ENCODE data around the gene ADAMTSL3. TPM values are rescaled to one million over a fixed set of nuclear protein-coding genes. Genes with fewer than 3 reads are reported as not detected.

ADAMTSL3 gene
- total and polyA plus RNA-seq, 2 donors (not counting 1 experiment from before 2014, with no cell fraction given) = 0.14 to 0.17 TPM

GRCh38 chr15:83656943-83657528 lies 3.1 kb downstream of the ADAMTSL3 start:
- no peak overlapping the region for H3K9ac ChIP-seq (ENCODE audit: insufficient read depth, low read length)
- no peak for DNase-seq (ENCODE audit: low read depth in 2 of 2)
- no peaks in the 10 kb centered on the region for H3K36me3 ChIP-seq (ENCODE audit: control insufficient read depth, insufficient read depth, low read length)
- H3K27ac ChIP-seq (ENCODE audit: insufficient read depth, low read length) = no peak overlapping the region
- no peak overlapping the region for H3K4me3 ChIP-seq (replicated peaks in 1 of 4; ENCODE audit: control extremely low read depth in 1 of 4, insufficient read depth in 1 of 4, low read depth in 3 of 4, low read length in 4 of 4)
- H3K27me3 ChIP-seq (ENCODE audit: control insufficient read depth, insufficient read depth, low read length) = peaks cover 28% of the 10 kb centered on the region
- peaks cover 2% of the 10 kb centered on the region for H4K20me1 ChIP-seq (ENCODE audit: control insufficient read depth, extremely low read depth, insufficient read depth, low read length)
- H2AFZ ChIP-seq (ENCODE audit: low read length) = no peak overlapping the region
- no peak overlapping the region for H3K4me2 ChIP-seq (ENCODE audit: extremely low read depth, insufficient read depth, low read length)
- no peak for TF ChIP-seq EZH2 (IDR thresholded peaks at IDR 0.05; ENCODE audit: low read length, missing control alignments)
- TF ChIP-seq, protein P1, sequence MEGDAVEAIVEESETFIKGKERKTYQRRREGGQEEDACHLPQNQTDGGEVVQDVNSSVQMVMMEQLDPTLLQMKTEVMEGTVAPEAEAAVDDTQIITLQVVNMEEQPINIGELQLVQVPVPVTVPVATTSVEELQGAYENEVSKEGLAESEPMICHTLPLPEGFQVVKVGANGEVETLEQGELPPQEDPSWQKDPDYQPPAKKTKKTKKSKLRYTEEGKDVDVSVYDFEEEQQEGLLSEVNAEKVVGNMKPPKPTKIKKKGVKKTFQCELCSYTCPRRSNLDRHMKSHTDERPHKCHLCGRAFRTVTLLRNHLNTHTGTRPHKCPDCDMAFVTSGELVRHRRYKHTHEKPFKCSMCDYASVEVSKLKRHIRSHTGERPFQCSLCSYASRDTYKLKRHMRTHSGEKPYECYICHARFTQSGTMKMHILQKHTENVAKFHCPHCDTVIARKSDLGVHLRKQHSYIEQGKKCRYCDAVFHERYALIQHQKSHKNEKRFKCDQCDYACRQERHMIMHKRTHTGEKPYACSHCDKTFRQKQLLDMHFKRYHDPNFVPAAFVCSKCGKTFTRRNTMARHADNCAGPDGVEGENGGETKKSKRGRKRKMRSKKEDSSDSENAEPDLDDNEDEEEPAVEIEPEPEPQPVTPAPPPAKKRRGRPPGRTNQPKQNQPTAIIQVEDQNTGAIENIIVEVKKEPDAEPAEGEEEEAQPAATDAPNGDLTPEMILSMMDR (conservative IDR thresholded peaks at IDR 0.05 in 1 of 2, IDR thresholded peaks at IDR 0.05 in 1 of 2; ENCODE audit: low read depth in 1 of 2, low read length in 2 of 2) = no peak
- H3K9me3 ChIP-seq (ENCODE audit: control insufficient read depth, insufficient read depth, low read depth, low read length) = no peaks in the 10 kb centered on the region
- H3K79me2 ChIP-seq (ENCODE audit: control insufficient read depth, insufficient read depth, low read length) = no peaks in the 10 kb centered on the region
- H3K4me1 ChIP-seq (ENCODE audit: control insufficient read depth, extremely low read depth, insufficient read depth, low read length) = no peaks in the 10 kb centered on the region

DNA sequence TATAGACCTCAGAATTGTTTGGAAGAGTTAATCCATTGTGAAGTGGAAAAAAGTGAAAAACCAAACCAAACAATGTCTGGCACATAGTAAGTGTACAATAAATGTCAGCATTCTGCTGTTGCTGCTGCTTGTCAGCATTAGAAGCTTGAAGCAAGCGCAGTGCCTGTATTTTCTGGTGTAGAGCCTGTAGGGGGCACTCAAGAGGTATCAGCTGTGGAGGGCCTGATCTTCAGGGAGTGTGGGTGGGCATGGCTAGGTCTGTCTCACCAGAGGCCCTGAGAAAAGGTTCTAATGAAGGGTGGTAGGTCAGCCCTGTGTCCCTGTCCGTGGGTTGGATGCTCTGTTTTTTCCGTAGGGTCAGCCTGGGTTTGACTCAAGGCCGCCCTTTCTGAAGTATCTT lies 3.6 kb downstream of the ADAMTSL3 start:
- H3K4me1 ChIP-seq (ENCODE audit: control insufficient read depth, extremely low read depth, insufficient read depth, low read length) = no peaks in the 10 kb centered on the region
- H3K9me3 ChIP-seq (ENCODE audit: control insufficient read depth, insufficient read depth, low read depth, low read length) = no peaks in the 10 kb centered on the region
- H3K36me3 ChIP-seq (ENCODE audit: control insufficient read depth, insufficient read depth, low read length) = no peaks in the 10 kb centered on the region
- peaks cover 2% of the 10 kb centered on the region for H4K20me1 ChIP-seq (ENCODE audit: control insufficient read depth, extremely low read depth, insufficient read depth, low read length)
- H3K79me2 ChIP-seq (ENCODE audit: control insufficient read depth, insufficient read depth, low read length) = no peaks in the 10 kb centered on the region
- no peak overlapping the region for H3K4me2 ChIP-seq (ENCODE audit: extremely low read depth, insufficient read depth, low read length)
- H3K27ac ChIP-seq (ENCODE audit: insufficient read depth, low read length) = no peak overlapping the region
- no peak overlapping the region for H3K9ac ChIP-seq (ENCODE audit: insufficient read depth, low read length)
- no peak for DNase-seq (ENCODE audit: low read depth in 2 of 2)
- H3K4me3 ChIP-seq (replicated peaks in 1 of 4; ENCODE audit: control extremely low read depth in 1 of 4, insufficient read depth in 1 of 4, low read depth in 3 of 4, low read length in 4 of 4) = no peak overlapping the region
- no peak for TF ChIP-seq EZH2 (IDR thresholded peaks at IDR 0.05; ENCODE audit: low read length, missing control alignments)
- TF ChIP-seq, protein P1 (conservative IDR thresholded peaks at IDR 0.05 in 1 of 2, IDR thresholded peaks at IDR 0.05 in 1 of 2; ENCODE audit: low read depth in 1 of 2, low read length in 2 of 2) = peak; percentile 12 to 30
- peaks cover 28% of the 10 kb centered on the region for H3K27me3 ChIP-seq (ENCODE audit: control insufficient read depth, insufficient read depth, low read length)
- H2AFZ ChIP-seq (ENCODE audit: low read length) = no peak overlapping the region

DNA sequence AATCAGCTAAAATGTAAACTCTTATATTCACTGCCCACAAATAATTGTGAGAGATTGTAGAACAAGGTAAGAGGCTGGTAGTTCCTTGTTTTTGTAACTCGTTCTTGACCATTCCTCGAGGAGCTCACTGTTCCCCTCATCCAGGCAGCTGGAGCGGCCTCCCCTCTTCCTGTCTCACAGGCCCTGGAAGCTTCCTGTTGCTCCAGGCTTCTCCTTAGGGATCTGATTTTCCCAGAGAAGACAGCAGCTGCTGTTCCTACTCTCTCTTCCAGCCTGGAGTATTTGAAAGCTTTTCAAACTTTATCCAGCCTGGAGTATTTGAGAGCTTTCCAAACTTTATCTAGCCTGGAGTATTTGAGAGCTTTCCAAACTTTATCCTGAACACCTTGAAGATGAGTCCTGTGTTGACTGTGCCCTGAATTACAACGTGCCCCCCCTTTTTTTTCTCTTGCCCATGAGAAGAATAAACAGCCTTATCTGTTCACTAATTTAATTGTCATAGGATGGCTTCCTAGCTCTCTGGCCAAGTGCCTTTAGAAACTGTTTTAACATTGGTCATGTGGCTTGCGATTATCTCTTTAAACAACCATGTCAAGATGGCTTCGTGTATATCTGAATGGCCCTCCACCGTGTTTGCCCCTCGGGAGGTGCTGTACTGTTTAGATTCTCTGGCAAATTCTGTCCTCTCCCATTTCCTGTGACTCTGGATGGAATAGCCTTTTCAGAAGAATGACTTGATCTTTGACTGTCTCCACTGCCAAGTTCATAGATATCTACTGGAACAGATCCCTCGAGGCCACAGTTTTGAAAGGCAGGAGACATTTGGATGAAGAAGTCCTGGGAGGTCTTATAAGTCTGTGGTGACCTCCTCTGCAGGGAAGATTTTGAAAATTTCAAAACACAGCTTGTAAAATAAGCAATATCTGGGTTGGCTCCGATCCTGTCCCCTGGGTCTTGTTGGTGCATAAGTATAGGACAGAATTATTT lies 4.8 kb downstream of the ADAMTSL3 start:
- DNase-seq (ENCODE audit: low read depth in 2 of 2) = no peak
- H2AFZ ChIP-seq (ENCODE audit: low read length) = no peak overlapping the region
- no peaks in the 10 kb centered on the region for H3K9me3 ChIP-seq (ENCODE audit: control insufficient read depth, insufficient read depth, low read depth, low read length)
- no peaks in the 10 kb centered on the region for H3K79me2 ChIP-seq (ENCODE audit: control insufficient read depth, insufficient read depth, low read length)
- peaks cover 2% of the 10 kb centered on the region for H4K20me1 ChIP-seq (ENCODE audit: control insufficient read depth, extremely low read depth, insufficient read depth, low read length)
- no peaks in the 10 kb centered on the region for H3K36me3 ChIP-seq (ENCODE audit: control insufficient read depth, insufficient read depth, low read length)
- H3K4me3 ChIP-seq (replicated peaks in 1 of 4; ENCODE audit: control extremely low read depth in 1 of 4, insufficient read depth in 1 of 4, low read depth in 3 of 4, low read length in 4 of 4) = no peak overlapping the region
- no peaks in the 10 kb centered on the region for H3K4me1 ChIP-seq (ENCODE audit: control insufficient read depth, extremely low read depth, insufficient read depth, low read length)
- H3K27ac ChIP-seq (ENCODE audit: insufficient read depth, low read length) = no peak overlapping the region
- TF ChIP-seq, protein P1 (conservative IDR thresholded peaks at IDR 0.05 in 1 of 2, IDR thresholded peaks at IDR 0.05 in 1 of 2; ENCODE audit: low read depth in 1 of 2, low read length in 2 of 2) = no peak
- no peak for TF ChIP-seq EZH2 (IDR thresholded peaks at IDR 0.05; ENCODE audit: low read length, missing control alignments)
- no peak overlapping the region for H3K4me2 ChIP-seq (ENCODE audit: extremely low read depth, insufficient read depth, low read length)
- no peak overlapping the region for H3K9ac ChIP-seq (ENCODE audit: insufficient read depth, low read length)
- H3K27me3 ChIP-seq (ENCODE audit: control insufficient read depth, insufficient read depth, low read length) = peaks cover 22% of the 10 kb centered on the region
